Activated naive CD4-positive, alpha-beta T cell treated with anti-CD3 and anti-CD28 coated beads, Interleukin-2, amount 10 ng/mL, durations not matched to agents 7 days and 5 days (primary cell): ENCODE measurements around the gene CIAO1.

Experiments
- CTCF ChIA-PET: fragments of 350-600 bp; sonication (Branson Sonifier 250); formaldehyde crosslinking; loops from one replicate; lab custom pipeline; 2021; ENCODE audit warnings: antibody characterized with exemption; lab: Charles Lee
- DNase-seq: peaks from one replicate; pipeline ENCODE4 v3.0.0-alpha.2; 2020
- H3K27ac Mint-ChIP-seq: one replicate; pipeline ENCODE4 v1.8.0; 2021; ENCODE audit warnings: mild to moderate bottlenecking, moderate library complexity, mixed read lengths
- H3K27me3 Mint-ChIP-seq: one replicate; pipeline ENCODE4 v1.8.0; 2021; ENCODE audit warnings: mild to moderate bottlenecking, mixed read lengths
- H3K36me3 Mint-ChIP-seq: one replicate; pipeline ENCODE4 v1.8.0; 2021; ENCODE audit warnings: mixed read lengths
- H3K4me1 Mint-ChIP-seq: one replicate; pipeline ENCODE4 v1.8.0; 2021; ENCODE audit warnings: mixed read lengths
- H3K4me3 Mint-ChIP-seq: one replicate; pipeline ENCODE4 v1.8.0; 2021; ENCODE audit warnings: mild to moderate bottlenecking, moderate library complexity, mixed read lengths
- H3K9me3 Mint-ChIP-seq: one replicate; pipeline ENCODE4 v1.8.0; 2021; ENCODE audit warnings: mixed read lengths

The CIAO1 gene

GRCh38 chr2:96315400-96316071 lies 49.5 kb downstream of the CIAO1 start:
- peak overlapping the region; percentile 93 for H3K27ac Mint-ChIP-seq
- H3K36me3 Mint-ChIP-seq = peaks cover 22% of the 10 kb centered on the region
- CTCF ChIA-PET = interaction anchor here (1.2 kb wide), 1 partner anchor 8 kb away, joined by 3 read pairs; no protein-coding TSS in a partner anchor
- peak overlapping the region; percentile 41 for H3K4me3 Mint-ChIP-seq
- H3K27me3 Mint-ChIP-seq = no peaks in the 10 kb centered on the region
- H3K4me1 Mint-ChIP-seq = peaks cover 52% of the 10 kb centered on the region
- H3K9me3 Mint-ChIP-seq = no peaks in the 10 kb centered on the region
- peak; percentile 54 for DNase-seq

DNA sequence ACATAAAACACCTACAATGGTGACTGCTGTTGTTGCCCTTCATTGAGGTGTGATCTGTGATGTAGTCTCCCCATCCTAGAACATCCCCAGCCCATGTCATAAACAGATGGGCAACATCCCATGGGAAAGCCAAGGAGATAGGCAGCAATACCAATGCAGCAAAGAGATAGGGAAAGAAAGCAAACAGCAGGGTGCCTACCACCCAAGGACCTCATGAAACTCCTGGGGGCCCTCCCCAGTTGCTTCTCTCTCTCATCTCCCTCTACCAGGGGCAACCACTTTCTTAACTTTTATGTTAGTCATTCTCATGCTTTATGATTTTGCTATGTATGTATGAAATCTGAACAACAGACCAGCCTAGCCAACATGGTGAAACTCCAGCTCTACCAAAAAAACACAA lies 51.0 kb downstream of the CIAO1 start:
- CTCF ChIA-PET = interaction anchor here (1.0 kb wide), 1 partner anchor 11 kb away, joined by 3 read pairs; no protein-coding TSS in a partner anchor
- Mint-ChIP-seq H3K4me1 (peaks cover 57% of the 10 kb centered on the region), H3K27ac (no peak overlapping the region), H3K36me3 (peaks cover 22% of the 10 kb centered on the region), H3K9me3 (no peaks in the 10 kb centered on the region), H3K27me3 (no peaks in the 10 kb centered on the region), H3K4me3 (no peak overlapping the region)
- DNase-seq = no peak

GRCh38 chr2:96317584-96317997 lies 51.6 kb downstream of the CIAO1 start:
- Mint-ChIP-seq H3K4me3 (no peak overlapping the region), H3K4me1 (peaks cover 58% of the 10 kb centered on the region), H3K9me3 (no peaks in the 10 kb centered on the region), H3K27me3 (no peaks in the 10 kb centered on the region), H3K36me3 (peaks cover 22% of the 10 kb centered on the region), H3K27ac (peak overlapping the region; percentile 71)
- CTCF ChIA-PET = interaction anchor here (1.0 kb wide), 1 partner anchor 11 kb away, joined by 3 read pairs; no protein-coding TSS in a partner anchor
- no peak for DNase-seq

GRCh38 chr2:96318723-96319122 lies 52.7 kb downstream of the CIAO1 start:
- Mint-ChIP-seq H3K27ac (peak overlapping the region; percentile 13), H3K9me3 (no peaks in the 10 kb centered on the region), H3K36me3 (peaks cover 22% of the 10 kb centered on the region), H3K27me3 (no peaks in the 10 kb centered on the region), H3K4me1 (peaks cover 66% of the 10 kb centered on the region), H3K4me3 (peak overlapping the region; percentile 31)
- no peak for DNase-seq
- CTCF ChIA-PET = no interaction called here

- Mint-ChIP-seq H3K4me1 (peaks cover 69% of the 10 kb centered on the region), H3K4me3 (peak overlapping the region; percentile 31), H3K36me3 (peaks cover 22% of the 10 kb centered on the region), H3K9me3 (no peaks in the 10 kb centered on the region), H3K27ac (peak overlapping the region; percentile 13), H3K27me3 (no peaks in the 10 kb centered on the region)
- DNase-seq = no peak
- CTCF ChIA-PET = interaction anchor here (2.8 kb wide), 1 partner anchor 17 kb away, joined by 13 read pairs; the partner anchor contains the start of gene NCAPH
Observed at GRCh38 chr2:96319396-96319795, 53.4 kb downstream of the CIAO1 start.

GRCh38 chr2:96320326-96320725 lies 54.3 kb downstream of the CIAO1 start:
- peak overlapping the region; percentile 92 for H3K27ac Mint-ChIP-seq
- CTCF ChIA-PET = interaction anchor here (1.1 to 2.8 kb wide), 4 partner anchors 9 to 187 kb away, joined by 3 to 13 read pairs (median 4); partner anchors contain the start of gene NCAPH

GRCh38 chr2:96320728-96321622 lies 55.0 kb downstream of the CIAO1 start:
- H3K9me3 Mint-ChIP-seq = no peaks in the 10 kb centered on the region
- H3K4me1 Mint-ChIP-seq = peaks cover 69% of the 10 kb centered on the region
- H3K27ac Mint-ChIP-seq = peak overlapping the region; percentile 92
- peak; percentile 62 for DNase-seq
- CTCF ChIA-PET = interaction anchor here (0.7 to 2.8 kb wide), 8 partner anchors 10 to 187 kb away, joined by 3 to 13 read pairs (median 3); partner anchors contain the start of gene NCAPH
- H3K36me3 Mint-ChIP-seq = peaks cover 20% of the 10 kb centered on the region
- no peaks in the 10 kb centered on the region for H3K27me3 Mint-ChIP-seq
- peak overlapping the region; percentile 72 for H3K4me3 Mint-ChIP-seq

More at GRCh38 chr2:96320326-96320725, 54.3 kb downstream of the CIAO1 start:
- Mint-ChIP-seq H3K36me3 (peaks cover 15% of the 10 kb centered on the region), H3K9me3 (no peaks in the 10 kb centered on the region), H3K4me3 (peak overlapping the region; percentile 72), H3K27me3 (no peaks in the 10 kb centered on the region), H3K4me1 (peaks cover 69% of the 10 kb centered on the region)
- DNase-seq = no peak
